Stimulated activated CD4-positive, alpha-beta T cell treated with anti-CD3 and anti-CD28 coated beads, Interleukin-1b, Interleukin-23, amount 100 ng/mL, for 24 hours (primary cell): ENCODE results near the gene PSMD10.

Experiments
- DNase-seq, 4 experiments: peaks; one replicate each; pipeline ENCODE4 v3.0.0-alpha.2; 2020; ENCODE audit warnings: low read depth in 4 of 4, low spot score in 1 of 4

The PSMD10 gene, protein sequence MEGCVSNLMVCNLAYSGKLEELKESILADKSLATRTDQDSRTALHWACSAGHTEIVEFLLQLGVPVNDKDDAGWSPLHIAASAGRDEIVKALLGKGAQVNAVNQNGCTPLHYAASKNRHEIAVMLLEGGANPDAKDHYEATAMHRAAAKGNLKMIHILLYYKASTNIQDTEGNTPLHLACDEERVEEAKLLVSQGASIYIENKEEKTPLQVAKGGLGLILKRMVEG

DNA sequence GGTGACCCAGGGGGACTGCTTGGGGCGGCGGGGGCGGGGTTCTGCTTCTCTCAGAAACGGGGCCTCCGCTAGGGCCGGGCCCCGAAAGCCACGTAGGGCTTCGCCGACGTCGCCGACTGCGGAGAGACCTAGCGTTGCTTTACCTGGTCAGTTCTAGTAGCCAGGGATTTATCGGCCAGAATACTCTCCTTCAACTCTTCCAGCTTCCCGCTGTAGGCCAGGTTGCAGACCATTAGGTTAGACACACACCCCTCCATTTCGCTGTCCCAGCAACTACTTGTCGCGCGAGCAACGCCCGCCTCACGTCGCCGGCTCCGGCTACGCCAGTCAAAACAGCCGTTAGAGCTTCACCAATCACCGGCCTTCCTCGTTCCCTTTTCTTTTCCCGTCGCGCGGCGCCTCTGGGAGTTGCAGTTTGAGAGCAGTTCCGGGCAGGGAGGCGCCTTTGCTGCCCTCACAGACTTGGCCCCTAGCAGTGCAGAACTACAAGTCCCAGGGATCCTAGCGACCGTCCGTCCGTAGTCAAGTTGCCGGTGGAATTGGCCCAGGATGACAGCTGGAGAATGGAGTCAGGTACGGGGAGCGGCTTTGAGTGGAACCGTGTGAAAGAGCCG is at the start of gene PSMD10, which contains the start of gene ATG4A:
Gene PSMD10, minus strand, starts transcription at position 279 of the 614 bp plus-strand sequence. Its CDS starts 22 bp downstream, at position 257.
Gene ATG4A, plus strand, starts transcription at position 515 of the 614 bp plus-strand sequence. Its CDS starts 49 bp downstream, at position 564.
- DNase-seq: peak; percentile 58 to 78 (median 68)

DNA sequence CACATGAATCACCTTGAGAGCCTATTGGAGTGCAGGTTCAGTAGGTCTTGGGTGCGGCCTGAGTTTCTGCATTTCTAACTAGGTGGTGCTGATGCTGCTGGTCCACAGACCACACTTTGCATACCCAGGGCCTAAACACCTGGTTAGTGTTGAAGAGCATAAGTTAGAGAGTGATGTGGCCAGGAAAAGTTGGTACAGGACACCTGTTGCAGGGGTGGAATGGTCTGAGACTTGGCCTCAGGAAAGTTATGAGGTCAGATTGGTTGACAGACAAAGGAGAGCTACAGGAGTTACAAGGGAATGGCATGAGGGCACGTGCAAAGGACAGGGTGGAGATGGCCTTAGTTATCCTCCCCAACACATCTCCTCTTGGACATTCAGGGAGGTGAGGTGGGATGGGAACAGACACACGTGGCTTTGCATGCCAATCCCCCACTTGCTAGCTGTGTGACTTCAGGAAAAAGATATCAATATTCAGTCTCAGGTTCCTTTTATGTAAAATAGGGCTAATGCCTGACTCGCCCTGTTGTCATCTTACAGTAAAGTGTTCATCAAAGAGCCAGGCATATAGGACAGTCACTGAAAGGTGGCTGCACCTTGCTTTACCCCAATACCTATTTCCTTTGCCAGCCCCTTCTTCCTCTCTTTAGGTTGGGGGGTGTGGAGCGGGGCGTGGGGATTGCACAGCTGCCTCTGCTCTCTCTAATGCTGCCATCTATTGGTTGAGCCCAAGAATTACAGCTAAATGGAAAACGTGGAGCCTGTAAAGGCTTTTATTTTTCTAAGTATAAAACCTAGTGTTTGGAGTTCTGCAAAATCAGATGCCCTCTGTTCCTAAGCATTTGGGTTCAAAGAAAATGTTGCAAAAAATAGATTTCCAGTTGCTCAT is 47.7 kb upstream of the PSMD10 start:
- no peak for DNase-seq

DNA sequence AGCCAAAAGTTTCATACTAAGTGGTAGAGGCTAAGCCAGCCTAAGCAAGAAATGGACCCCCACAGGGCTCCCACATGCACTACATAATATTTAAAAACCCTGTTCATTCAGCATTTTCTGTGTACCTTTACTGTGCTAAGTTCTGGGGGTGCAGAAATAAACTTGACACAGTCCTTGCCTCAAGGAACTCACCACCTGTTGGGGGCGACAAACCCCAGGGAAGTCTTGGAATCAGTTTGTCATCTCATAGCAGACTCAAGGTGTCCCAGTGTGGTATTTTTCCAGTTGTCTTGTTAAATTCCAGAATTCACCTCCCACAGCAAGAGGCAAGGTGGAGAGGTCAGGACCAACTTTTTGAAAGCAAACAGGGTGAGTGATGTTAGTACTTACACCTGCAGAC is 43.4 kb upstream of the PSMD10 start:
- no peak for DNase-seq

- DNase-seq: no peak
These were observed 41.5 kb upstream of the PSMD10 start for GRCh38 chrX:108132876-108133275.

GRCh38 chrX:108132034-108132433 is 40.7 kb upstream of the PSMD10 start:
- no peak for DNase-seq

DNA sequence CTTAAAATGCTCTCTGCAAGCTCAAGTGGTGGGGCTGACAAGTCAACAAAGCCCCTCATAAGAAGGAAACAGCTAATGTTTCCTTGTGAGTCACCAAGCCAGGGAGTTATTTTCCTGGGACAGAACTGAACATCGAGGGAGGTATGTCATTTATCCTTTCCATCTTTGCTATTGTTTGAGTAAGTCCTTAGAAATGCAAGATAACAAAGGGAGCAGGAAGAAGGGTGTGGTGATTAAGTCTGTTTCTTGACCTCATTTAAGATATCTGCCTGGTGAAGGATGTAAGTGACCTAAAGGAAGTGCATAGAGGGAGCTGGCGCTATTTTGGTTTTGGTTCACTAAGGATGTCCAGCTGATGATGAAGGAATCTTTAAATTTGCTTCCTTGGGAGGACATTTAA is 40.1 kb upstream of the PSMD10 start:
- no peak for DNase-seq

DNA sequence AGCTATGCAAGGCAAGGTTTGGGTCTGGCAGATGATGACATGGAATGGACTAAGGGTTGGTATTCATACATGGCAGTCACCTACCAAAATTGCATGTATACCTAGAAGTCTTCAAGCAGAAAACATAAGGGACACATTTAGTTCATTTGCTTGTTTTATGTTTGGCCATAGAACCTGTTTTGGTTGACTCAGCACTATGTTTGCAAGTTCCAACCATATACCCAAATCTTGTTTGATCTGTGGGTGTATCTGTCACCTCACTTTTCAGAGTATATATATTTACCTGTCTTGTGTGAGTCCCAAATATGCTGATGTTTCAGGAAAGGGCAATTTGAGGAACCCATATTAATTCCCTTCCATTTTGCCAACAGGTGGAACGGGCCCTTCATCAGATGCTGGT is 39.5 kb upstream of the PSMD10 start:
- no peak for DNase-seq

- DNase-seq: no peak
These were observed 35.8 kb upstream of the PSMD10 start for GRCh38 chrX:108127152-108127551.

GRCh38 chrX:108126661-108127060 is 35.3 kb upstream of the PSMD10 start:
- no peak for DNase-seq

DNA sequence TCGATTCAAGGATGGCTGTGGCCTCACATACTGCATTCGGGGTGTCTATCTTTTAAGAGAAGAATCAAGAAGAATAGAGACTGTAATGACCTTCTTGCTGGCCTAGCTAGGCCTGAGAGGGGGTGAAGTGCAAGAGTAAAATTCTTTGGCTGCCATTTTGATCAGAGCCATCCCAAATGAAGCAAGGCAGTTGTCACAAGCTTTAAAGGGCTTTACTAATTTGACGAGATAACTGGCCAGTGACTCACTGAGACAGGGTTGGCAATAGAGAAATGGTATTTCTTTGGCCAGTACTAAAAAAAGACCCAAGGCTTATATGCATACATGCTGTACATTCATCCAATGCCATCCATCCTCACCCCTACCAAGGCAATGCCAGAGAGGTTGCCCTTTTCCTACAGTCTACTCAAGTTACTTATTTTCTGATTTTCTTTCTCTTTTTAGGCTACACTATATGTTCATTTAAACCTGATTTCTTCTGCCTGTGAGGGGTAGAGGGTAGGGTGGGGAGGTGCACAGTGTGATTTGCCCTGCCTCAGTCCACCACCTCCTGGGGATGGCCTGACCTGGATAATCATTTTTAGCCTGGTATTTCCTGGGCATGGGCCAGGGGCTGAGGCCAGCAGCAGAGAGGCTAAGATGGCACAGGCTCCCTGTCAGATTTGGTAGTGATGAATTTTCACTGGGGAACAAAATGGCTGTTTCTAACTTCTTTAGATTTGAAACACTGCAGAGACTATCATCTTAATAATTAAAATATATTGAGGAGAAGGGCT is 32.4 kb upstream of the PSMD10 start:
- DNase-seq: no peak

DNA sequence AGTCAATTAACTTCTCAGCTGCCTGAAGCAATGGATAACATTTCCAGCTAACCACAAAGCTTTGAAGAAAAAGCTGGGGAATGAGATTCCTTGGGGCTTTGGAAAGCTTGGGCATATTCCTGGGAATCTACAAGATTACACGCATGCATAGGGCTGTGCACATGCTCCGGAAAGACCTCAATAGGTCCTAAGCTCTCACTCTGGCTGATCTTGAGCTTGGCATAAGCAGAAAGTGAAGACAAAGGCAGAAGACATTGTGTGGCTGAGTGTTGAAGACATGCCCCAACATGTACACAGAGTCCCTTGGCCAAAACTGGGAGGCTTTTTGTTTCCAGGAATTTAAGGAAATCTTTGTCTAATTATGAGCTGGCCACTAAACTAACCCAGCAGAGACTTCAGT is 31.4 kb upstream of the PSMD10 start:
- DNase-seq: no peak

DNA sequence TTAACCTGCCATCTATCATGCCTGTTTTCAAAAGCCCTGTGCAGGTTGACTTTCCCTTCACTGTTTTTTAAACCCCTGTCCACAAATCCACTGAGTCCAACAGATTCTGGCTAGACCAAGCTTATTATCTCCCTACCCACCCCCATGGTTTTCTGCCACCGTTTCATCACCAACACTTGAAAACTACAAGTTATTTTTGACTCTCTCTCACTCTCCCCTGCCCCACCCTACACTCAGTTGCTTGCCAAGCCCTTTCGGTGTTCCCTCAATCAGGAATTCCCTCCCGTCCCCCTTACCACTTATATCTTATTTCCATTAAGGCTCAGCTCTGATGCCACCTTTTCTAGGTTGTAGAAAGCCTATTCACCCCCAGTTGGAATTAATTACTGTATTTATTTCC is 29.9 kb upstream of the PSMD10 start:
- no peak for DNase-seq

DNA sequence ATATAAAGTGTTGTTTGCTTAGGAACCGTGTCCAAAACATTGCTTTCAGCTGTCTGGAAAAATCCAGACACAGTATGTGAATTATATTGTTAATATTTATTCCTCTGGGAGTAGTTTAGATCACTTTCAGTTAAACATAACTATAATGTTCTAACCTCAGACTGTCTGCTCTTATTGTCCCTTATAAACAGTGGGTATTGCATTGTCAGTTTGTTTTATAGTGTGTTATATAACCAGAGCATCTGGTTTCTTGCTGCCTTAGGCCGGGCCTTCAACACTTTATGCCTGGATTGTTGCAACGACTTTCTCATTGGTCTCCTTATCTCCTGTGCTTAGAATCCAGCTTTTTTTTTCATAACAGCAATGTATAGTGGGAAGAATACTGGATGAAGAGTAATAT is 26.6 kb upstream of the PSMD10 start:
- no peak for DNase-seq

DNA sequence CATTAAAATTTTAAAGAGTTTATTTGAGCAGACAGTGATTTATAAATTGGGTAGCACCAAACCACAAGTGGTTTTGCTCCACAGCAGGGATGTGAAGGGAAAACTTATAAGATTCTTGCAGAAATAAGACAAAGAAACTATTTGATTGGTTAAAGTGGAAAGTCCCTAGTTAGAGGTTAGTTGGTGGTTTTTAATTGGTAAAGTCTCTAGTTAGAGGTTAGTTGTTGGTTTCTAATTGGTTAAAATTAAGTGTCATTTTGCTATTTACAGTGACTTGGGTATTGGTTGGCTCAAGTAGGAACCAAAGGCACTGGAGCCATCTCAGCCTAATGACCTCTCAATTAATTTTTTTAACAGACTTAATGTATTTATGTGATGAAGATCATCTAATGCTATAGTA is 23.2 kb upstream of the PSMD10 start:
- no peak for DNase-seq

GRCh38 chrX:108105473-108105872 is 14.1 kb upstream of the PSMD10 start:
- no peak for DNase-seq

DNA sequence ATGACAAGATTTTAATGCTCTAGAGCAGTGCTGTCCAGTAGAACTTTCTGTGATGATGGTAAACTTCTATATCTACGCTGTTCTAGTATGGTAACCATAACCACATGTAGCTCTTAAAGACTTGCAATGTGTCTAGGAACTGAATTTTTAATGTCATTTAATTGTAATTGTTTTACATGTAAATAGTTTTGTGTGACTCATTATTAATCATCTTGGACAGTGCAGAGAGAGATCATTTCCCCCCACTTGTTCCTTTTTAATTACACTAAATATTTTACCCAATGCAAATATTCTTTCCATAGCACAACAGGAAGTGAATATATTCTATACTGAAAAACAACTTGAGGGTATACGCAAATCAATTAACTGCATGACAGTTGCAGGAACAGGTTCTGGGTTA is 6.0 kb upstream of the PSMD10 start:
- DNase-seq: no peak

- DNase-seq: no peak
These were observed 543 bp upstream of the PSMD10 start for GRCh38 chrX:108091878-108092291.

GRCh38 chrX:108090491-108091263 is 665 bp downstream of the PSMD10 start:
- no peak for DNase-seq

- no peak for DNase-seq
These were observed 2.8 kb downstream of the PSMD10 start for GRCh38 chrX:108088511-108088910.

DNA sequence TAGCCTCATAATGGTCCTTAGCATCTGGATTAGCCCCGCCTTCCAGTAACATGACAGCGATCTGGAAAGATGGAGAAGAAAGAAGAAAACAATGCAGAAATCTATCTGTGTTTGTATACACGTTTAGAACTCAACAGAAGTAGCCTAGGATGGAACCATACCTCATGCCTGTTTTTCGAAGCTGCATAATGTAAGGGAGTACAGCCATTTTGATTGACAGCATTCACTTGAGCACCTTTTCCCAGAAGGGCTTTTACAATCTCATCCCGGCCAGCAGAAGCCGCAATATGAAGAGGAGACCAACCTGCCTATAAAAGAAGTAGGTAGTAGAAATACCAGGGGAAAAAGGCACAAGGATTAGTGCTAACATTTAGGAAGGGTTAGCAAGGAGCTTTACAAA is 3.5 kb downstream of the PSMD10 start:
- no peak for DNase-seq
